MM.1S (cell line): Measurements from ENCODE around the gene TFDP2.

Experiments used
- EZH2 ChIP-seq: fragments of 300-600 bp; sonication (generic); optimal IDR thresholded peaks from 2 replicates; pipeline ENCODE3; 2017; ENCODE audit warnings: low read depth, mild to moderate bottlenecking, antibody characterized with exemption, low read length, mixed read lengths
- EZH2phosphoT487 ChIP-seq: fragments of 300-600 bp; sonication (generic); IDR thresholded peaks from 2 replicates; pipeline ENCODE4 v1.6.1; 2018; ENCODE audit warnings: antibody characterized with exemption, low read length
- TF ChIP-seq, protein P1 (sequence below): fragments of 300-600 bp; sonication (generic); IDR thresholded peaks from 2 replicates; pipeline ENCODE4 v1.5.1; 2016; ENCODE audit warnings: antibody characterized with exemption, low read length, mixed read lengths

- TF ChIP-seq, protein P1, sequence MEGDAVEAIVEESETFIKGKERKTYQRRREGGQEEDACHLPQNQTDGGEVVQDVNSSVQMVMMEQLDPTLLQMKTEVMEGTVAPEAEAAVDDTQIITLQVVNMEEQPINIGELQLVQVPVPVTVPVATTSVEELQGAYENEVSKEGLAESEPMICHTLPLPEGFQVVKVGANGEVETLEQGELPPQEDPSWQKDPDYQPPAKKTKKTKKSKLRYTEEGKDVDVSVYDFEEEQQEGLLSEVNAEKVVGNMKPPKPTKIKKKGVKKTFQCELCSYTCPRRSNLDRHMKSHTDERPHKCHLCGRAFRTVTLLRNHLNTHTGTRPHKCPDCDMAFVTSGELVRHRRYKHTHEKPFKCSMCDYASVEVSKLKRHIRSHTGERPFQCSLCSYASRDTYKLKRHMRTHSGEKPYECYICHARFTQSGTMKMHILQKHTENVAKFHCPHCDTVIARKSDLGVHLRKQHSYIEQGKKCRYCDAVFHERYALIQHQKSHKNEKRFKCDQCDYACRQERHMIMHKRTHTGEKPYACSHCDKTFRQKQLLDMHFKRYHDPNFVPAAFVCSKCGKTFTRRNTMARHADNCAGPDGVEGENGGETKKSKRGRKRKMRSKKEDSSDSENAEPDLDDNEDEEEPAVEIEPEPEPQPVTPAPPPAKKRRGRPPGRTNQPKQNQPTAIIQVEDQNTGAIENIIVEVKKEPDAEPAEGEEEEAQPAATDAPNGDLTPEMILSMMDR: no peak
- TF ChIP-seq EZH2: no peak
- TF ChIP-seq EZH2phosphoT487: no peak
These were observed 83.4 kb downstream of the TFDP2 start for GRCh38 chr3:142065932-142066331.
